ENCODE results near the gene SLC25A38.

SLC25A38 gene

GRCh38 chr3:39378088-39378487, 5.1 kb upstream of the SLC25A38 start:
- peak; percentile 50 for DNase-seq (ENCODE audit: low read depth)
- TF ChIP-seq, protein P1, sequence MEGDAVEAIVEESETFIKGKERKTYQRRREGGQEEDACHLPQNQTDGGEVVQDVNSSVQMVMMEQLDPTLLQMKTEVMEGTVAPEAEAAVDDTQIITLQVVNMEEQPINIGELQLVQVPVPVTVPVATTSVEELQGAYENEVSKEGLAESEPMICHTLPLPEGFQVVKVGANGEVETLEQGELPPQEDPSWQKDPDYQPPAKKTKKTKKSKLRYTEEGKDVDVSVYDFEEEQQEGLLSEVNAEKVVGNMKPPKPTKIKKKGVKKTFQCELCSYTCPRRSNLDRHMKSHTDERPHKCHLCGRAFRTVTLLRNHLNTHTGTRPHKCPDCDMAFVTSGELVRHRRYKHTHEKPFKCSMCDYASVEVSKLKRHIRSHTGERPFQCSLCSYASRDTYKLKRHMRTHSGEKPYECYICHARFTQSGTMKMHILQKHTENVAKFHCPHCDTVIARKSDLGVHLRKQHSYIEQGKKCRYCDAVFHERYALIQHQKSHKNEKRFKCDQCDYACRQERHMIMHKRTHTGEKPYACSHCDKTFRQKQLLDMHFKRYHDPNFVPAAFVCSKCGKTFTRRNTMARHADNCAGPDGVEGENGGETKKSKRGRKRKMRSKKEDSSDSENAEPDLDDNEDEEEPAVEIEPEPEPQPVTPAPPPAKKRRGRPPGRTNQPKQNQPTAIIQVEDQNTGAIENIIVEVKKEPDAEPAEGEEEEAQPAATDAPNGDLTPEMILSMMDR (conservative IDR thresholded peaks at IDR 0.05; ENCODE audit: low read depth, low read length), result peak; percentile 81
- H3K4me3 ChIP-seq (ENCODE audit: low read depth, low read length), result no peak overlapping the region

DNA sequence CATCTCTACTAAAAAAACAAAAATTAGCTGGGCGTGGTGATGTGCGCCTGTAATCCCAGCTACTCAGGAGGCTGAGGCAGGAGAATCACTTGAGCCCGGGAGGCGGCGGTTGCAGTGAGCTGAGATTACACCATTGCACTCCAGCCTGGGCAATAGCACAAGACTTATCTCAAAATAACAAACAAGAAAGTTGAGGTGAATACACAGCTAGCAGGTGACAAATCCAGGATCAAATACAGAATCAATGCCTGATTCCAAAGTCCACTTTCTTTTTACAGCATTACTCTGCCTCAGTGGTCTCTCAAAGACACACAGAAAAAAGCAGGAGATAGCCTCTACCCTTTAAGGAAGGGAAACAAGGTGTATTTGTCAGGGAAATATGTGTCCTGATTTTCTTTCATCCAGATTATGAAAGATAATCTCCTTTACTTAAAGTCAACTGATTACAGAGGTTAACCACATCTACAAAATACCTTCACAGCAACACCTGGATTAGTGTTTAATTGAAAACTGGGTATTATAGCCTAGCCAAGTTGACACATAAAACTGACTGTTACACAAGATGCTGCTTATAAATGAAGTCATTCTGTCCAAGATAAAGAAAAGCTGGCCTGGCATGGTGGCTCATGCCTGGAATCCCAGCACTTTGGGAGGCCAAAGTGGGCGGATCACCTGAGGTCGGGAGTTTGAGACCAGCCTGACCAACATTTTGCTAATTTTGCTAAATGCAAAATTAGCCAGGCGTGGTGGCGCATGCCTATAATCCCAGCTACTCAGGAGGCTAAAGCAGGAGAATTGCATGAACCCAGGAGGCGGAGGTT, 4.0 kb upstream of the SLC25A38 start:
- no peak overlapping the region for H3K4me3 ChIP-seq (ENCODE audit: low read depth, low read length)
- TF ChIP-seq, protein P1 (conservative IDR thresholded peaks at IDR 0.05; ENCODE audit: low read depth, low read length), result no peak
- DNase-seq (ENCODE audit: low read depth), result no peak

DNA sequence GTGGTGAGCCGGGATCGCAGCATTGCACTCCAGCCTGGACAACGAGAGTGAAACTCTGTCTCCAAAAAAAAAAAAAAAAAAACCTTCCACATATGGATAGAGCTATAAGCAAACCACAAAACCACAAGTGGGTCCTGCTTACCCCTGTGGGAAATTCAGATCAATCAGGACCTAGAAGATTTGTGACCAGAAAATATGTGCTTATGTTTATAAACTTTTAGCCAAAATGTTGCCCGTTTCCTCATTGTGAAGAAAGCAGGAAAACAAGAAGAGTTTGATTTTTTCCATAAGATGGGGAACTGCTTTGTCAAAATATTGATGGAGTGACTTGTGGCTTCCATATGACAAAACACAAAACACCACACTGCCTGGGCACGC, 3.4 kb upstream of the SLC25A38 start:
- TF ChIP-seq, protein P1 (conservative IDR thresholded peaks at IDR 0.05; ENCODE audit: low read depth, low read length), result no peak

DNA sequence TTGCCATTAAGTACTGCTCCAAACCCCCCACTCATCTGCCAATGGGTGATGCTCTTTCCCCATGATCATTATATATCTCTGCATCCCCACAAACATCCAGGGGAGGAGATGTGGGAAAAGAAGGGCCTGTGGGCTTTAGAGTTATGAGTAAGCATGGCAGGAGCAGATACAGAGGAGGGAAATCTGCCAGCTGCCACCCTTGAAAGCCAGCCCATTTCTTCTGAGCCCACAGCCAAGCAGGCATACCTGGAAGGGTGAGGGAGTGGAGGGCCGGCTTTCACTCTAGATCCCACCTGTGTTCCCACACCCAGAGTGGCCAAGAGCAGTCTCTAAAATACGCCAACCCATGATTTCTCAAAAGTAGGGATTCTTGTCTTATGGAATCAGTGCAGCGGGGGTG, 1.7 kb upstream of the SLC25A38 start:
- no peak for DNase-seq (ENCODE audit: low read depth)
- no peak overlapping the region for H3K4me3 ChIP-seq (ENCODE audit: low read depth, low read length)
- TF ChIP-seq, protein P1 (conservative IDR thresholded peaks at IDR 0.05; ENCODE audit: low read depth, low read length), result no peak

More for the DNA sequence above, 3.4 kb upstream of the SLC25A38 start:
- no peak for DNase-seq (ENCODE audit: low read depth)
- H3K4me3 ChIP-seq (ENCODE audit: low read depth, low read length), result no peak overlapping the region

DNA sequence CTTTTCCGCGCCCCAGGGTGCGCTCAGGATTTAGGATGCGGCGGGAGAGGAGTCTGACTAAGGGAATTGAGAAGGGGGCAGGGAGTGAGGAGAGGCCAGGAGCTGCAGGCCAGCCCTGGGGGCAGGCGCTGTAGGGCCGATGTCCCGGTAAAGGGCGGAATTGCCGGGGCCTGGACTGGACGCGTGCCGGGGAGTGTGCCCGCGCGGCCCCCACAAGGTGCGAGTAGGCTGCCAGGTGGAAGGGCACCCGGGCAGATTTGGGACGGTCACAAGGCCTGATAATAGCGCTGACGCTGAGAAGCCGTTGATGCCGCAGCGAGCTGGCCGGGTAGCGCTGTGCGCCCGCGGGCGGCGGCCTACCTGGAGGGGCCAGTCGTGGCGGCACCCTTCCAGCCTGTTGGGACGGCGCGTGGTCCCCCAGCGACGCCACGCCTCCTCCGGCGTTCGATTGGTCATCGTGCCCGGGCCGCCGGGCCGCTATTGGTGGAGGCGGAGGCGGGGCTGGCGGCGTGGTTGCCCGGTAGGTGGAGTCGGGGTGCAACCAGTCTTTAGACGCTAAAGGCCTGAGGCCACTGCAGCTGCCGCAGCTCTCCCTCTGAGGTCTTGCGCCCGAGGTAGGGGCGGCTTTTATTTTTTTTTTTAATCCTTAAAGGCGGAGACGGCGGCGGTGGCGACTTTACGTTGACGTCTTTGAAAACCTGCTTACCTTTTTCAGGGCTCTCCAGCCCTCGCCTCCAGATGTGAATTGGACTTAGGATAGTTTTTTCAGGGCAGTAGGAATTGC, 903 bp downstream of the SLC25A38 start:
- DNase-seq (ENCODE audit: low read depth), result peak; percentile 95
- TF ChIP-seq, protein P1 (conservative IDR thresholded peaks at IDR 0.05; ENCODE audit: low read depth, low read length), result no peak
- H3K4me3 ChIP-seq (ENCODE audit: low read depth, low read length), result peak overlapping the region; percentile 74

DNA sequence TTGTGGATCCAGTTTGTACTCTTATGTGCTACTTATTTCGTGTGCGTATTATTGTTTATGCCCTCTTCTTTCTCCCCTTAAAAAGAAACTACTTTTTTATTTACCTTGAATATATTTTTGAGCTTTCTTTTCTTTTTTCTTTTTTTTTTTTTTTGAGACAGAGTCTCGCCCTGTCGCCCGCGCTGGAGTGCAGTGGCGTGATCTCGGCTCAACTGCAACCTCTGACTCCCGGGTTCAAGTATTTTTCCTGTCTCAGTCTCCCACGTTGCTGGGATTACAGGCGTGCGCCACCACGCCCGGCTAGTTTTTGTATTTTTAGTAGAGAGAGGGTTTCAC, 1.5 kb downstream of the SLC25A38 start:
- peak overlapping the region; percentile 74 for H3K4me3 ChIP-seq (ENCODE audit: low read depth, low read length)
- no peak for DNase-seq (ENCODE audit: low read depth)
- TF ChIP-seq, protein P1 (conservative IDR thresholded peaks at IDR 0.05; ENCODE audit: low read depth, low read length), result no peak
